Measurements from ENCODE around the gene PBX3. TPM values are rescaled to one million over a fixed set of nuclear protein-coding genes. Genes with fewer than 3 reads are reported as not detected.

Gene PBX3
- total RNA-seq (ENCODE audit: low replicate concordance), result 42.6 and 62.4 TPM in 2 replicates

- DNase-seq (ENCODE audit: low read depth), result peak; percentile 25
- TF ChIP-seq CTCF (IDR thresholded peaks at IDR 0.05; ENCODE audit: insufficient read depth, low read length), result no peak
- peak within 1 kb of the TSS; percentile 89 for H3K4me3 ChIP-seq (ENCODE audit: low read depth, low read length)
Observed at GRCh38 chr9:125747053-125747764, at the start of gene PBX3. Gene PBX3, plus strand, starts transcription at chr9:125747373.

DNA sequence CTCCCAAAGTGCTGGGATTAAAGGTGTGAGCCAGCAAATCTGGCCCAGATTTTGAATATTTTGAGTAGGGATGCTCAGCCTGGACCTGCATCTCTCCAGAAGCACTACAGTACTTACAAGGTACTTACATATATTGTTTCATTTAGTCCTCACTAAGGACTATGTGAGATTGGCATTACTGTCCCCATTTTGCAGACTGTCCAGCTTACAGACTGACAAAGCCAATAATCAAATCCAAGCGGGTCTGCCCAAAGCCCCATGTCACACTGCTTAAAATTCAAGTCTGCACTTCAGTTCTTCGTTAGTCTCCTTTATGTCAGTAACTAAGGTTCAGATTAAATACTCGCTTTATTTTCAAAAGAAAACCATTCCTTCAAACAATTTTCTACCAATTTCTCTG lies 47.3 kb upstream of the PBX3 start:
- TF ChIP-seq CTCF (IDR thresholded peaks at IDR 0.05; ENCODE audit: insufficient read depth, low read length), result no peak
- no peak overlapping the region for H3K4me3 ChIP-seq (ENCODE audit: low read depth, low read length)
- DNase-seq (ENCODE audit: low read depth), result no peak

GRCh38 chr9:125700791-125701190 lies 46.4 kb upstream of the PBX3 start:
- no peak for TF ChIP-seq CTCF (IDR thresholded peaks at IDR 0.05; ENCODE audit: insufficient read depth, low read length)
- DNase-seq (ENCODE audit: low read depth), result peak; percentile 26
- no peak overlapping the region for H3K4me3 ChIP-seq (ENCODE audit: low read depth, low read length)

DNA sequence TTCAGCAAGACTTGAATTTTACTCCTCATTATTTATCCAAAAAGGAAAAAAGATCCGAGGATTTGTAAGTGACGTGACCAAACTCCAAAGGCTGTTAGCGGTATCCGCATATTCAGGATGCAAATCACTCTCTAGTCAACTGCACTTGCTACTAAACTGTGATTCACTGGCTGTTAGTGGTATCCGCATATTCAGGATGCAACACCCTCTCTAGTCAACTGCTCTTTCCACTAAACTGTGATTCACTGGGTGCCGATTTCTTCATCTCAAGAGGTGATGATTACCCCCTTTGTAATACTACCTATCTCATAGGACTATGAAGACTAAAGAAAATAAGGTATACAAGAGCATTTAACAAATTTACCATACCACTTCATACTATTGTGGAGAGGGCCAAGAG lies 45.8 kb upstream of the PBX3 start:
- H3K4me3 ChIP-seq (ENCODE audit: low read depth, low read length), result no peak overlapping the region
- DNase-seq (ENCODE audit: low read depth), result peak; percentile 31
- TF ChIP-seq CTCF (IDR thresholded peaks at IDR 0.05; ENCODE audit: insufficient read depth, low read length), result no peak

DNA sequence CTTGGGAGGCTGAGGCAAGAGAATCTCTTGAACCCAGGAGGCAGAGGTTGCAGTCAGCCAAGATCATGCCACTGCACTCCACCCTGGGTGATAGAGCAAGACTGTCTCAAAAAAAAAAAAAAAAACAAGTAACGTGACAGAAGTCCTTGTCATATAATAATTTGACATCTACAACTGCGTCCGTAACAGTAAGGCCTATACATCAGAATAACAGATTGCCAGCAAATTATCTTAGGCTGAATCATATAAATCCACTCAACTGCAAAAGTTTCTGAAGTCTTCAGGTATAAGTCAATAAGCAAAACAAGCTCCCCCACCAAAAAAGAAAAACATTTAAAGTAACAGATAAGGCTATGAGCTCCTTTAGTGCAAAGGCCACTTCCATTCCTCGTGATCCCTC lies 43.5 kb upstream of the PBX3 start:
- no peak overlapping the region for H3K4me3 ChIP-seq (ENCODE audit: low read depth, low read length)
- DNase-seq (ENCODE audit: low read depth), result no peak
- TF ChIP-seq CTCF (IDR thresholded peaks at IDR 0.05; ENCODE audit: insufficient read depth, low read length), result no peak

DNA sequence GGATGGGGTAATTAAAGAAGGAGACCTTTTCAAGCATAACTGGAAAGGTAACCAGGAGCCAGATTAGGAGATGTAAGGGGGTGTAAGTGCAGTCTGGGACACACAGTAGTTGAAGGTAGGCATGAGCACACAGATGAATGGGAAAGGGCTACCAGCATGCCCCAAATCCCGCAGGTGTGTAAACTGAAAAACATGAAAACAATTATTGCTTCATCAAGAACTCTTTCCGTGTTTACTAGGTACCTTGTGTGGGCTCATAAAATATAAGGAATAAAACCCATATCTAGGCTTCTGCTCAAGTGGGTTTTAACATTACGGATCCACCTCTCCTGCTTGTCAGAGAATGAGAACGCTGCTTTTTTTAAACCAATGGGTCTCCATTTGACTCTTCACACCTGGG lies 41.3 kb upstream of the PBX3 start:
- TF ChIP-seq CTCF (IDR thresholded peaks at IDR 0.05; ENCODE audit: insufficient read depth, low read length), result no peak
- DNase-seq (ENCODE audit: low read depth), result no peak
- H3K4me3 ChIP-seq (ENCODE audit: low read depth, low read length), result peak overlapping the region; percentile 89
